ENCODE data around the gene KCNIP1. TPM values are rescaled to one million over a fixed set of nuclear protein-coding genes. Genes with fewer than 3 reads are reported as not detected.

Gene KCNIP1
- total and polyA plus RNA-seq, 2 experiments from 2014 or later = 0.43 to 0.80 TPM

DNA sequence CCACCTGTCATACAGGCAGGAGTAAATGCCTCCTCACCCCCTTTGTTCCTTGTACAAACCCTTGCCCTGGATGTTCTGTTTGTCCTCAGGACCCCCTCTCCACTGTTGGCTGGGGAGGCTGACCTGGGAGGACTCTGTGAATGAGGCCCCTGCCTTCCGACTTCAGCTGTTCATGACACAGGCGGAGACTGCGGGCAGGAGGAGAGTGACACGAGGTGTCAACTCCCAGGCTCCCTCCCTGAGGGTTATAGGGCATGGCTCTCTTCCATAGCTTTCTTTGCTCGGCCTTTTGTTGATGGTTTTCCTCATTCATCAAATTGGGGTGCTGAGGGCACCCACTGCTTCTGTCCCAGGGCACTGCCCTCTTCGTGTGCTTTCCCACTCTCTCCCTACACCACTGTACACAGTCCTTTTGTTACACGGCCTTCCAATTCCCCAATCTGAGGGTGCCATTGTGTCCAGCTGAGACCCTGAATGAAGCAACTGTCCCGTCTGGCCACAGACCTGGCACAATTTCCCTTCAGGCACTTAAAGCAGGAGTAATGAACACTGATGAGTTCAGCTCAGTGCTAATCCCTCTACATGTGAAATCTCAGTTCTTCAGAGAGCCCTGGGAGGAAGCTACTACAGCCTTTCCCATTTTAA is 33.8 kb downstream of the KCNIP1 start:
- TF ChIP-seq EZH2phosphoT487 (IDR thresholded peaks at IDR 0.05; ENCODE audit: low read depth, severe bottlenecking, unreplicated experiment) (no peak), CTCF (IDR thresholded peaks at IDR 0.05; ENCODE audit: poor library complexity) (no peak), EZH2 (IDR thresholded peaks at IDR 0.05; ENCODE audit: borderline replicate concordance) (no peak)
- H3K36me3 ChIP-seq (replicated peaks; ENCODE audit: insufficient read depth, low read depth) = no peaks in the 10 kb centered on the region
- no peaks in the 10 kb centered on the region for H3K9me2 ChIP-seq (replicated peaks; ENCODE audit: insufficient read depth)
- H4K20me1 ChIP-seq (ENCODE audit: insufficient read depth, poor library complexity, severe bottlenecking) = no peaks in the 10 kb centered on the region
- 84% methylated on average over 8 of the region's 8 CpGs for WGBS (ENCODE audit: low lambda C conversion rate, missing lambda C conversion rate)
- H3K79me2 ChIP-seq = no peaks in the 10 kb centered on the region
- DNase-seq (ENCODE audit: low spot score) = no peak
- no peak overlapping the region for H3K4me2 ChIP-seq
- H3K4me3 ChIP-seq = no peak overlapping the region
- no peaks in the 10 kb centered on the region for H3K9me3 ChIP-seq (ENCODE audit: low read depth)
- no peaks in the 10 kb centered on the region for H3K27me3 ChIP-seq
- no peaks in the 10 kb centered on the region for H3K4me1 ChIP-seq (ENCODE audit: insufficient read depth)
- no peak overlapping the region for H3K27ac ChIP-seq
- H2AFZ ChIP-seq = no peak overlapping the region

DNA sequence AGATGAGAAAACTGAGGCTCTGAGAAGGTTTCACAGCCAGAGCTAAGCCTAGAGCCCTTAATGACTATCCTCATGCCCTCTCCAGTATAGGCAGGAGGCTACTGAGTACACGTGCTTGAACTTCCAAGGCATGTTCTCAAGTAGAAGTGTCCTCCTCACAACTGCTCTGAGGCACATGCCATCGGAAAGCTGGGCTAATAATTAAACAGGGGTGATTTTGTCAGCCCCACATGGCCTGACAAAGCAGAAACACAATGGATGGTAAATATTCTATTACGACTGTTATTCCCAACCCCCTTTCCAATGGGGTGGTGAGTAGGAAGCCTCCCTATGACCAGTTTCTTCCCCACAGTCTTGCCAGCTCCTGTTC is 34.3 kb downstream of the KCNIP1 start:
- H3K4me1 ChIP-seq (ENCODE audit: insufficient read depth) = no peaks in the 10 kb centered on the region
- no peak overlapping the region for H3K4me2 ChIP-seq
- H3K36me3 ChIP-seq (replicated peaks; ENCODE audit: insufficient read depth, low read depth) = no peaks in the 10 kb centered on the region
- H3K9me3 ChIP-seq (ENCODE audit: low read depth) = no peaks in the 10 kb centered on the region
- H3K27ac ChIP-seq = no peak overlapping the region
- H4K20me1 ChIP-seq (ENCODE audit: insufficient read depth, poor library complexity, severe bottlenecking) = no peaks in the 10 kb centered on the region
- DNase-seq (ENCODE audit: low spot score) = peak; percentile 26
- H3K9me2 ChIP-seq (replicated peaks; ENCODE audit: insufficient read depth) = no peaks in the 10 kb centered on the region
- H2AFZ ChIP-seq = no peak overlapping the region
- H3K79me2 ChIP-seq = no peaks in the 10 kb centered on the region
- 62% methylated on average over 3 of the region's 3 CpGs for WGBS (ENCODE audit: low lambda C conversion rate, missing lambda C conversion rate)
- TF ChIP-seq EZH2 (IDR thresholded peaks at IDR 0.05; ENCODE audit: borderline replicate concordance) = no peak
- no peak for TF ChIP-seq CTCF (IDR thresholded peaks at IDR 0.05; ENCODE audit: poor library complexity)
- no peak for TF ChIP-seq EZH2phosphoT487 (IDR thresholded peaks at IDR 0.05; ENCODE audit: low read depth, severe bottlenecking, unreplicated experiment)
- H3K4me3 ChIP-seq = no peak overlapping the region
- no peaks in the 10 kb centered on the region for H3K27me3 ChIP-seq

DNA sequence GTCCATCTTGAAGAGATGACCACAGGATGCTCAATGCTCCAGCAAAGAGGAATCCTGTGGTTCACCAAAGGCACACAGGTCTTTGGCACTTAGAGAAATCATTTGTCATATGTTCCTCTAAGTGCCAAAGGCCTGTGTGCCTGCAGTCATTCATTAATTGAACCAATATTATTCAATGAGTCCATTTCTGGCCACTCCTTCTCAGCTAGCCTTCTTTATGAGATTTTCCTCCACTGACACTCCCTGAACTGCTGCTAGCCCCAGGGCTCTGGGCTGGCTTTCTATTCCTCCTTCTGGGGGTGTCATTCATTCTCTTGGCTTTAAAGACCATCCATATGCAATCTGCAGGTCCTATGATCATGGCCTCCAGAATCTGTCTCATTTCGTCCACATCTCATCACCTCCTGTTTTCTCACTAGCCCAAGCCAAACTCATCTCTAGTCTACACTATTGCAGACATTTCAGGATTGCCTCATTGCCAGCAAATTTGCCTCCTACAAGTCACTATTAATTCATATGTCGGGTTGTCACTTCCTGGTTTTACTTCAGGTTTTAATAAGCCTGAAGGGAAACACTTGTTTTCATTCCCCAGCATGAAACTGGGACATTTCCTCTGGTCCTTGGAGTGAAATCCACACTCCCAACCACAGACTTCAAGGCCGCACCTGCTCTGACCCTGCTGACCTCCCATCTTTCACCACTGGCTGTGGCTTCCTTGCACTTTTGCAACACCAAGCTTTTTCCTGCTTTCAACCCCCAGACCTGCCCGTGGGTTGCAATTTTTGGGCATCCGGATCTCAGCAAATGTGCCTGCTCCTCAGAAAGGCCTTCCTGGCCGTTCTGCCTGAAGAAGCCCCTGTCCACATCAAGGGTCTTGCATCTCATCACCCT is 35.1 kb downstream of the KCNIP1 start:
- Histone ChIP-seq H3K4me2 (no peak overlapping the region), H2AFZ (no peak overlapping the region), H3K9me2 (replicated peaks; ENCODE audit: insufficient read depth) (no peaks in the 10 kb centered on the region), H3K9me3 (ENCODE audit: low read depth) (no peaks in the 10 kb centered on the region), H3K79me2 (no peaks in the 10 kb centered on the region), H4K20me1 (ENCODE audit: insufficient read depth, poor library complexity, severe bottlenecking) (no peaks in the 10 kb centered on the region), H3K4me1 (ENCODE audit: insufficient read depth) (no peaks in the 10 kb centered on the region), H3K27me3 (no peaks in the 10 kb centered on the region), H3K4me3 (no peak overlapping the region), H3K27ac (no peak overlapping the region), H3K36me3 (replicated peaks; ENCODE audit: insufficient read depth, low read depth) (no peaks in the 10 kb centered on the region)
- TF ChIP-seq EZH2 (IDR thresholded peaks at IDR 0.05; ENCODE audit: borderline replicate concordance) (no peak), CTCF (IDR thresholded peaks at IDR 0.05; ENCODE audit: poor library complexity) (no peak), EZH2phosphoT487 (IDR thresholded peaks at IDR 0.05; ENCODE audit: low read depth, severe bottlenecking, unreplicated experiment) (no peak)
- DNase-seq (ENCODE audit: low spot score) = no peak
- WGBS (ENCODE audit: low lambda C conversion rate, missing lambda C conversion rate) = 92% methylated on average over 6 of the region's 6 CpGs

Data from hepatocyte (in vitro differentiated cells).